Measurements from ENCODE around the gene SPAG9. TPM values are rescaled to one million over a fixed set of nuclear protein-coding genes. Genes with fewer than 3 reads are reported as not detected.

SPAG9 gene
- total RNA-seq, result 10 to 100 TPM; 47.9 to 67.2 TPM
- long read RNA-seq, full-length matches to known transcripts, result 1 of 10 reads
- long read RNA-seq, partial matches to known transcripts, result 6 of 10 reads
- long read RNA-seq, other reads (novel, unspliced or antisense), result 3 of 10 reads

GRCh38 chr17:51120739-51121619 lies at the start of gene SPAG9:
Gene SPAG9 (minus strand): TSS chr17:51120868. CDS start chr17:51120656, 212 bp downstream.
- DNase-seq (peak; percentile 98), ATAC-seq (peak; percentile 91 to 92)
- intact Hi-C loops (cut with DNase I), result no loop called here

GRCh38 chr17:51169340-51169739 lies 48.7 kb upstream of the SPAG9 start:
- no peak for ATAC-seq
- DNase-seq, result no peak
- intact Hi-C loops (cut with DNase I), result no loop called here

GRCh38 chr17:51166987-51167931 lies 46.6 kb upstream of the SPAG9 start:
- DNase-seq (peak; percentile 62), ATAC-seq (peak; percentile 33 to 52)
- intact Hi-C loops (cut with DNase I), result no loop called here

GRCh38 chr17:51166198-51166986 lies 45.7 kb upstream of the SPAG9 start, which contains the start of gene NME2:
Gene NME2 (plus strand): TSS chr17:51166411. CDS start chr17:51166831, 420 bp downstream.
- DNase-seq (peak; percentile 93), ATAC-seq (peak; percentile 97)
- intact Hi-C loops (cut with DNase I), result no loop called here

- intact Hi-C loops (cut with DNase I), result no loop called here
- ATAC-seq (peak in 1 of 2 donors; percentile 16), DNase-seq (peak; percentile 40)
Measured at GRCh38 chr17:51165680-51166197, 45.1 kb upstream of the SPAG9 start.

- intact Hi-C loops (cut with DNase I), result no loop called here
- DNase-seq, result no peak
- peak; percentile 2 to 4 for ATAC-seq
Measured at GRCh38 chr17:51164911-51165679, 44.4 kb upstream of the SPAG9 start.

- DNase-seq (no peak), ATAC-seq (no peak)
- intact Hi-C loops (cut with DNase I), result no loop called here
Measured at GRCh38 chr17:51161541-51161940, 40.9 kb upstream of the SPAG9 start.

GRCh38 chr17:51159604-51160003 lies 38.9 kb upstream of the SPAG9 start:
- DNase-seq (no peak), ATAC-seq (no peak)
- intact Hi-C loops (cut with DNase I), result no loop called here

GRCh38 chr17:51155416-51155815 lies 34.7 kb upstream of the SPAG9 start:
- intact Hi-C loops (cut with DNase I), result no loop called here
- ATAC-seq (no peak), DNase-seq (no peak)

GRCh38 chr17:51154176-51154575 lies 33.5 kb upstream of the SPAG9 start:
- no peak for DNase-seq
- intact Hi-C loops (cut with DNase I), result loop anchor here in 1 of 2 donors (5.0 kb wide), 1 partner anchor 152 kb away; no protein-coding TSS in a partner anchor
- ATAC-seq, result peak in 1 of 2 donors; percentile 7

GRCh38 chr17:51153210-51154072 lies 32.8 kb upstream of the SPAG9 start, which contains the start of gene NME1:
Gene NME1 (plus strand): TSS chr17:51153559. CDS start chr17:51155655, 2,096 bp downstream.
- intact Hi-C loops (cut with DNase I), result loop anchor here (2.0 to 5.0 kb wide), 3 partner anchors 35 to 153 kb away; no protein-coding TSS in a partner anchor
- peak; percentile 94 for DNase-seq
- ATAC-seq, result peak; percentile 98 to 99

GRCh38 chr17:51152766-51153209 lies 32.1 kb upstream of the SPAG9 start:
- intact Hi-C loops (cut with DNase I), result loop anchor here (2.0 to 5.0 kb wide), 3 partner anchors 34 to 152 kb away; no protein-coding TSS in a partner anchor
- DNase-seq (no peak), ATAC-seq (peak; percentile 3 to 8)

- intact Hi-C loops (cut with DNase I), result loop anchor here in 1 of 2 donors (5.0 kb wide), 1 partner anchor 149 kb away; no protein-coding TSS in a partner anchor
- no peak for DNase-seq
- no peak for ATAC-seq
Measured at GRCh38 chr17:51150932-51151331, 30.3 kb upstream of the SPAG9 start.

GRCh38 chr17:51149163-51149562 lies 28.5 kb upstream of the SPAG9 start:
- no peak for DNase-seq
- ATAC-seq, result no peak
- intact Hi-C loops (cut with DNase I), result no loop called here

GRCh38 chr17:51147650-51148049 lies 27.0 kb upstream of the SPAG9 start:
- intact Hi-C loops (cut with DNase I), result no loop called here
- ATAC-seq (no peak), DNase-seq (no peak)

All from left cardiac atrium (tissue), 4 donors.